Measurements from ENCODE around the gene FANCI.

Gene FANCI

GRCh38 chr15:89243691-89244573, at the start of gene FANCI:
Gene FANCI (plus strand): TSS chr15:89243979. CDS start chr15:89247648, 3,669 bp downstream.
- peak; percentile 96 for DNase-seq (ENCODE audit: low read depth)
- Histone ChIP-seq H3K4me1 (ENCODE audit: control insufficient read depth, insufficient read depth, low read length) (peaks cover 12% of the 10 kb centered on the region), H3K36me3 (ENCODE audit: control insufficient read depth, insufficient read depth, low read length, severe bottlenecking) (no peaks in the 10 kb centered on the region), H3K9me3 (ENCODE audit: control insufficient read depth, low read length) (peaks cover 13% of the 10 kb centered on the region), H3K9ac (ENCODE audit: low read length) (peak within 1 kb of the TSS; percentile 90), H3K4me3 (ENCODE audit: low read length) (peak within 1 kb of the TSS; percentile 92), H3K27me3 (replicated peaks; ENCODE audit: control insufficient read depth, insufficient read depth, low read length) (no peaks in the 10 kb centered on the region)

GRCh38 chr15:89194608-89195007, 49.2 kb upstream of the FANCI start:
- Histone ChIP-seq H3K4me3 (ENCODE audit: low read length) (no peak overlapping the region), H3K9me3 (ENCODE audit: control insufficient read depth, low read length) (no peaks in the 10 kb centered on the region), H3K4me1 (ENCODE audit: control insufficient read depth, insufficient read depth, low read length) (peaks cover 24% of the 10 kb centered on the region), H3K27me3 (replicated peaks; ENCODE audit: control insufficient read depth, insufficient read depth, low read length) (no peaks in the 10 kb centered on the region), H3K36me3 (ENCODE audit: control insufficient read depth, insufficient read depth, low read length, severe bottlenecking) (peaks cover 73% of the 10 kb centered on the region), H3K9ac (ENCODE audit: low read length) (no peak overlapping the region)
- no peak for DNase-seq (ENCODE audit: low read depth)

- DNase-seq (ENCODE audit: low read depth), result no peak
- peaks cover 65% of the 10 kb centered on the region for H3K36me3 ChIP-seq (ENCODE audit: control insufficient read depth, insufficient read depth, low read length, severe bottlenecking)
- no peaks in the 10 kb centered on the region for H3K27me3 ChIP-seq (replicated peaks; ENCODE audit: control insufficient read depth, insufficient read depth, low read length)
- no peak overlapping the region for H3K9ac ChIP-seq (ENCODE audit: low read length)
- no peaks in the 10 kb centered on the region for H3K9me3 ChIP-seq (ENCODE audit: control insufficient read depth, low read length)
- H3K4me1 ChIP-seq (ENCODE audit: control insufficient read depth, insufficient read depth, low read length), result peaks cover 25% of the 10 kb centered on the region
- no peak overlapping the region for H3K4me3 ChIP-seq (ENCODE audit: low read length)
Measured at GRCh38 chr15:89195836-89196235, 47.9 kb upstream of the FANCI start.

DNA sequence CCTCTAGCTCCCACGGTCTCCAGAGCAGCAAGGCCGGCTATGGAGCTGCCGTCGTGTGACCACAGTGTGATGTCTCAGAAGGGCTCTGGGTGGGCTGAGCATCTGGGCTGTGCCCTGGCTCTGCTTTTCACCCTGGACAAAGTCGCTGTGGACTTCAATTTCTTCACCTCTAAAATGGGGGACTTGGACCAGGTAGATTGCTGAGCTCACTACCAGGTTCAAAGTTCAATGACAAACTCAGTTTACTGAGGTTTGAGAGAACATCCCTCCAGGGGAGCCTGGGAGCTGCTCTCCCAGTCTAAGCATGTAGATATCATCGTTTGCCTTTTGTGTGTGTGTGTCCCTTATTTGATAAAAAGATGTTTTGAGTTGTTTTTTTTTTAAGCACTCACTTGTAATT, 47.5 kb upstream of the FANCI start:
- Histone ChIP-seq H3K27me3 (replicated peaks; ENCODE audit: control insufficient read depth, insufficient read depth, low read length) (no peaks in the 10 kb centered on the region), H3K4me1 (ENCODE audit: control insufficient read depth, insufficient read depth, low read length) (peaks cover 25% of the 10 kb centered on the region), H3K9ac (ENCODE audit: low read length) (no peak overlapping the region), H3K36me3 (ENCODE audit: control insufficient read depth, insufficient read depth, low read length, severe bottlenecking) (peaks cover 64% of the 10 kb centered on the region), H3K4me3 (ENCODE audit: low read length) (no peak overlapping the region), H3K9me3 (ENCODE audit: control insufficient read depth, low read length) (no peaks in the 10 kb centered on the region)
- no peak for DNase-seq (ENCODE audit: low read depth)

- Histone ChIP-seq H3K27me3 (replicated peaks; ENCODE audit: control insufficient read depth, insufficient read depth, low read length) (no peaks in the 10 kb centered on the region), H3K9ac (ENCODE audit: low read length) (no peak overlapping the region), H3K4me3 (ENCODE audit: low read length) (no peak overlapping the region), H3K36me3 (ENCODE audit: control insufficient read depth, insufficient read depth, low read length, severe bottlenecking) (peaks cover 58% of the 10 kb centered on the region), H3K9me3 (ENCODE audit: control insufficient read depth, low read length) (no peaks in the 10 kb centered on the region), H3K4me1 (ENCODE audit: control insufficient read depth, insufficient read depth, low read length) (peaks cover 25% of the 10 kb centered on the region)
- DNase-seq (ENCODE audit: low read depth), result no peak
Measured at GRCh38 chr15:89196994-89197393, 46.8 kb upstream of the FANCI start.

DNA sequence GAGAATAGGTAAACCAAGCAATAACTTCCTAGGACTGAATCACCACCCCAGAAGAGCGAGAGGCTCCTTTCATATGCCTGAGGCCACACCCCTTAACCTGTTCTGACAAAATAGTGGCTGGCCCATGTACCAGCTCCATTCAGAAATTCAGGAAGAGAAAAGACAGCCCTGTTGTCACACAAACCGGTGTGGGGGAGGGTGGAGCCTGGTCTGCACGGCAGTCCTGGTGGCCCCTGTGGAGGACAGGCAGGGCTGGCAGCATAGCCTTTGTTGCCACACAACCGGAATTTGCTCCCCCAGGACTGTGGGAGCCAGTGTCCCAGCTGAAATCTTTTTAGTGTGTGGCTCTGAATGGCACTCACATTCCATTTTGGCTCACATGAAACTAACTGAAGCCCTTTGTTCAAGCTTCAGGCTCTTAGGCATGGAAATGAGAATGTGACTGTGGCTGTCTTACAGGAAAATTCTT, 46.2 kb upstream of the FANCI start:
- H3K9ac ChIP-seq (ENCODE audit: low read length), result no peak overlapping the region
- H3K27me3 ChIP-seq (replicated peaks; ENCODE audit: control insufficient read depth, insufficient read depth, low read length), result no peaks in the 10 kb centered on the region
- peaks cover 52% of the 10 kb centered on the region for H3K36me3 ChIP-seq (ENCODE audit: control insufficient read depth, insufficient read depth, low read length, severe bottlenecking)
- H3K9me3 ChIP-seq (ENCODE audit: control insufficient read depth, low read length), result no peaks in the 10 kb centered on the region
- DNase-seq (ENCODE audit: low read depth), result no peak
- H3K4me3 ChIP-seq (ENCODE audit: low read length), result no peak overlapping the region
- peaks cover 25% of the 10 kb centered on the region for H3K4me1 ChIP-seq (ENCODE audit: control insufficient read depth, insufficient read depth, low read length)

DNA sequence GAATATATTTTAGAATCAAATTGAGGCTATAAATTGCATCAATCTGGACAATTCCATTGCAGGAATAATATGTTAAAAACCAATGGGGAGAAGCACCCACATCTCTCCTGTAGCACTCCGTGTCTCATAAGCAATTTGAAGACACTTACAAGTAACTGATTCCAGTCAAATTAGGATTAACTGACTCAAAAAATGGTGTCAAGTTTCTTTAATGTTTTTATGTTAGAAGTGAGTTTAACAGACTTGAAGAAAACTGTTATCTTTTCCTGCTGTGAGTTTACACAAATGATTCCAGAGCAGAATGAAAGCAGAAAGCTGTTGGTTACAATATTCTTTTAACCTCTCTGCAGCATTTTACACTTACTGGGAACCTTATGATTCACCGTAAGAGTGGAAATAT, 45.6 kb upstream of the FANCI start:
- Histone ChIP-seq H3K9ac (ENCODE audit: low read length) (no peak overlapping the region), H3K9me3 (ENCODE audit: control insufficient read depth, low read length) (no peaks in the 10 kb centered on the region), H3K4me3 (ENCODE audit: low read length) (no peak overlapping the region), H3K27me3 (replicated peaks; ENCODE audit: control insufficient read depth, insufficient read depth, low read length) (no peaks in the 10 kb centered on the region), H3K4me1 (ENCODE audit: control insufficient read depth, insufficient read depth, low read length) (peaks cover 25% of the 10 kb centered on the region), H3K36me3 (ENCODE audit: control insufficient read depth, insufficient read depth, low read length, severe bottlenecking) (peaks cover 46% of the 10 kb centered on the region)
- no peak for DNase-seq (ENCODE audit: low read depth)

DNA sequence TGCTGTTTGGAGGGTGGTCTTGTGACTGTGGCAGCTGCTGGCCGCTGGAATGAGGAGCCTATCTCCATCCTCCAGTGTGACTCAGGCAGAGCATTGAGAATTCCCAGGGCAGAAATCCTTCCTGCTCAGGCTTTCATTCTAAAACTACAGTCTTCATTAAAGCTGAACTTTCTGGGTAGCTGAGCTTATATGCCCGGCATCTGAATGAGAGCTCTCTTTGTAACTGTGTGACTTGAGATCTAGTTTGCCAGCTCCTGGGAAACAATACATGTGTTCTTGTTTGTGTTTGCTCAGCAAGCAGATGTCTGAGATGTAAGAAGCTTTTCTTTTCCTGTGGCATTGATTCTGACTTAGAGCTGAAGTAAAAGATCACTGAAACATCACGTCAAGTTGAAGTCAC, 44.8 kb upstream of the FANCI start:
- no peaks in the 10 kb centered on the region for H3K9me3 ChIP-seq (ENCODE audit: control insufficient read depth, low read length)
- H3K4me1 ChIP-seq (ENCODE audit: control insufficient read depth, insufficient read depth, low read length), result peaks cover 25% of the 10 kb centered on the region
- no peak overlapping the region for H3K9ac ChIP-seq (ENCODE audit: low read length)
- no peaks in the 10 kb centered on the region for H3K27me3 ChIP-seq (replicated peaks; ENCODE audit: control insufficient read depth, insufficient read depth, low read length)
- H3K36me3 ChIP-seq (ENCODE audit: control insufficient read depth, insufficient read depth, low read length, severe bottlenecking), result peaks cover 41% of the 10 kb centered on the region
- no peak overlapping the region for H3K4me3 ChIP-seq (ENCODE audit: low read length)
- peak; percentile 4 for DNase-seq (ENCODE audit: low read depth)

DNA sequence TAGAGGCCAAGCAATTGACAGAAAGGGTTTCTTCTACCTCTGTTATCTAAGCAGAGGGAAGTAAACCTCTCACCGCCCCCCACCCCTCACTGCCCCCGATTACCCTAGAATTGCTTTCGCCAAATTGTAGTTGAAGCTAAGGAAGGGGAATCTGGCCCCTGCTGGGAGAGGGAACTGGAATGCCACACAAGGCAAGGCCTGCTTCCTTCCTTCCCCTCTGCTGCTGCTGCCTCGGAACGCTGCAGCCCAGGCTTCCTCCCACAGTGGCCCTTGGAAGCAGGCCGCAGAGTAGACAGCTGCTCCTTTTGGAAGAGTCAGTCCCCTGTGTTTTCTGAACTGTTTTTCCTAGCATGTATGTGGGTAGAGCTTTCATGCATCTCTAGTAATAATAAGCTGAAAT, 44.0 kb upstream of the FANCI start:
- no peaks in the 10 kb centered on the region for H3K9me3 ChIP-seq (ENCODE audit: control insufficient read depth, low read length)
- peaks cover 33% of the 10 kb centered on the region for H3K36me3 ChIP-seq (ENCODE audit: control insufficient read depth, insufficient read depth, low read length, severe bottlenecking)
- no peak for DNase-seq (ENCODE audit: low read depth)
- no peaks in the 10 kb centered on the region for H3K27me3 ChIP-seq (replicated peaks; ENCODE audit: control insufficient read depth, insufficient read depth, low read length)
- H3K9ac ChIP-seq (ENCODE audit: low read length), result no peak overlapping the region
- H3K4me1 ChIP-seq (ENCODE audit: control insufficient read depth, insufficient read depth, low read length), result peaks cover 25% of the 10 kb centered on the region
- H3K4me3 ChIP-seq (ENCODE audit: low read length), result no peak overlapping the region

GRCh38 chr15:89200182-89200581, 43.6 kb upstream of the FANCI start:
- Histone ChIP-seq H3K36me3 (ENCODE audit: control insufficient read depth, insufficient read depth, low read length, severe bottlenecking) (peaks cover 28% of the 10 kb centered on the region), H3K9me3 (ENCODE audit: control insufficient read depth, low read length) (no peaks in the 10 kb centered on the region), H3K4me1 (ENCODE audit: control insufficient read depth, insufficient read depth, low read length) (peaks cover 25% of the 10 kb centered on the region), H3K27me3 (replicated peaks; ENCODE audit: control insufficient read depth, insufficient read depth, low read length) (no peaks in the 10 kb centered on the region), H3K9ac (ENCODE audit: low read length) (no peak overlapping the region), H3K4me3 (ENCODE audit: low read length) (no peak overlapping the region)
- DNase-seq (ENCODE audit: low read depth), result no peak

- Histone ChIP-seq H3K36me3 (ENCODE audit: control insufficient read depth, insufficient read depth, low read length, severe bottlenecking) (peaks cover 17% of the 10 kb centered on the region), H3K4me3 (ENCODE audit: low read length) (no peak overlapping the region), H3K9me3 (ENCODE audit: control insufficient read depth, low read length) (no peaks in the 10 kb centered on the region), H3K27me3 (replicated peaks; ENCODE audit: control insufficient read depth, insufficient read depth, low read length) (no peaks in the 10 kb centered on the region), H3K4me1 (ENCODE audit: control insufficient read depth, insufficient read depth, low read length) (peaks cover 25% of the 10 kb centered on the region), H3K9ac (ENCODE audit: low read length) (no peak overlapping the region)
- DNase-seq (ENCODE audit: low read depth), result no peak
Measured at GRCh38 chr15:89201465-89202005, 42.2 kb upstream of the FANCI start.

Measured in adipocyte (in vitro differentiated cells).